Esophagus muscularis mucosa (tissue), 4 donors: Measurements from ENCODE around the gene LIN54. TPM values are rescaled to one million over a fixed set of nuclear protein-coding genes. Genes with fewer than 3 reads are reported as not detected.
"Not testable (repeated sequence)": the region's sequence is repeated elsewhere in the genome, so short reads cannot be mapped to it uniquely, and the experiment has no call there.

Source experiments
- DNase-seq: peaks from one replicate; pipeline ENCODE4 v3.0.0-alpha.2; 2017; ENCODE audit errors: extremely low spot score
- H3K27ac ChIP-seq, 4 donors: fragments of 200-600 bp; sonication (generic); replicated peaks in 1 of 4; 1 replicate in 3 of 4; 2 replicates in 1 of 4; pipeline ENCODE4 v1.5.1; 2016 to 2019; ENCODE audit warnings: mild to moderate bottlenecking in 1 of 4
- H3K27me3 ChIP-seq, 4 donors: fragments of 200-600 bp; sonication (generic); one replicate each; pipeline versions ENCODE4 v1.5.1 to v1.6.0; 2016 to 2019
- H3K36me3 ChIP-seq, 4 donors: fragments of 200-600 bp; sonication (generic); one replicate each; pipeline ENCODE4 v1.5.1; 2016 to 2019
- H3K4me1 ChIP-seq, 4 donors: fragments of 200-600 bp; sonication (generic); one replicate each; pipeline ENCODE4 v1.5.1; 2016 to 2019
- H3K4me3 ChIP-seq, 4 donors: fragments of 200-600 bp; sonication (generic); 1 replicate in 2 of 4; 2 replicates in 2 of 4; pipeline ENCODE4 v1.5.1; 2016 to 2019; ENCODE audit warnings: mild to moderate bottlenecking in 4 of 4, moderate library complexity in 1 of 4
- H3K9me3 ChIP-seq, 4 donors: fragments of 200-600 bp; sonication (generic); 1 replicate in 3 of 4; 2 replicates in 1 of 4; pipeline ENCODE4 v1.5.1; 2016 to 2019
- CTCF ChIP-seq, 3 experiments: fragments of 200-600 bp in 2 of 3; fragments of 450-650 bp in 1 of 3; sonication (generic) in 2 of 3; IDR thresholded peaks; one replicate each; pipeline ENCODE4 v1.5.1; 2017 to 2019; ENCODE audit warnings: antibody characterized with exemption in 3 of 3, mild to moderate bottlenecking in 2 of 3, moderate library complexity in 1 of 3
- EP300 ChIP-seq: sonication (generic); formaldehyde crosslinking; IDR thresholded peaks from one replicate; pipeline ENCODE4 v1.6.1; 2017; ENCODE audit warnings: antibody characterized with exemption
- POLR2A ChIP-seq: fragments of 450-650 bp; IDR thresholded peaks from one replicate; pipeline ENCODE4 v1.6.1; 2017; ENCODE audit warnings: antibody characterized with exemption, moderate library complexity, mild to moderate bottlenecking, low read depth
- POLR2AphosphoS5 ChIP-seq, 2 donors: sonication (generic); formaldehyde crosslinking; IDR thresholded peaks; one replicate each; pipeline ENCODE4 v1.6.1; 2017; ENCODE audit warnings: antibody characterized with exemption in 2 of 2
- WGBS: methylation state at CpG from one replicate; pipeline ENCODE4 v1.1.5; 2018; 5-methylcytosine and 5-hydroxymethylcytosine counted together
- intact Hi-C: fragments of 100-400 bp; cut with DNase I; formaldehyde crosslinking; loops from one replicate; pipeline ENCODE4 v1.15.1; 2023
- total RNA-seq, 4 donors: library from RNA; depleted of rRNA; stranded (reverse); fragments of >200 nt; gene quantifications; one replicate each; pipeline versions ENCODE4 v1.1.0 to v1.2.1, GENCODE V29; 2016

Gene LIN54
- total RNA-seq, 4 donors from 2014 or later, result 8.6 to 10.6 (median 9.0) TPM

- under 1% methylated on average over 14 of the region's 14 CpGs for WGBS
- H3K4me1 ChIP-seq, result peaks cover 22 to 49% (median 44%) of the 10 kb centered on the region in 4 donors
These were observed 507 bp downstream of the LIN54 start for GRCh38 chr4:83010111-83010521.

GRCh38 chr4:83009529-83009928, 1.1 kb downstream of the LIN54 start:
- H3K9me3 ChIP-seq, result no peaks in the 10 kb centered on the region
- DNase-seq, result no peak
- 65% methylated on average over 3 of the region's 3 CpGs for WGBS
- H3K27me3 ChIP-seq, result no peaks in the 10 kb centered on the region
- TF ChIP-seq POLR2AphosphoS5 (IDR thresholded peaks at IDR 0.05), result no peak
- TF ChIP-seq POLR2A, result no peak
- no peak for TF ChIP-seq EP300
- TF ChIP-seq CTCF (IDR thresholded peaks at IDR 0.05), result no peak
- H3K27ac ChIP-seq, result peak overlapping the region; percentile 88 to 95 (median 93)
- no peaks in the 10 kb centered on the region for H3K36me3 ChIP-seq
- intact Hi-C loops, result no loop called here
- H3K4me3 ChIP-seq, result peak overlapping the region; percentile 71 to 81 (median 74)
- peaks cover 22 to 49% (median 44%) of the 10 kb centered on the region in 4 donors for H3K4me1 ChIP-seq

More at GRCh38 chr4:83010111-83010521, 507 bp downstream of the LIN54 start:
- DNase-seq, result no peak
- Histone ChIP-seq H3K27me3 (no peaks in the 10 kb centered on the region), H3K4me3 (peak overlapping the region; percentile 71 to 81 (median 74)), H3K36me3 (no peaks in the 10 kb centered on the region), H3K9me3 (no peaks in the 10 kb centered on the region), H3K27ac (peak overlapping the region; percentile 88 to 95 (median 93))
- intact Hi-C loops, result loop anchor here (5.0 to 10.0 kb wide), 5 partner anchors 108 to 638 kb away; partner anchors contain the start of genes COQ2, HNRNPD, SCD5 and THAP9
- TF ChIP-seq POLR2AphosphoS5 (IDR thresholded peaks at IDR 0.05) (no peak), POLR2A (no peak), EP300 (no peak), CTCF (IDR thresholded peaks at IDR 0.05) (no peak)

GRCh38 chr4:83003044-83003791, 7.4 kb downstream of the LIN54 start:
- H3K27ac ChIP-seq, H3K9me3 ChIP-seq, H3K4me1 ChIP-seq, H3K36me3 ChIP-seq, H3K4me3 ChIP-seq, DNase-seq, H3K27me3 ChIP-seq, intact Hi-C loops: not testable (repeated sequence)
- 97% methylated on average over 14 of the region's 14 CpGs for WGBS

GRCh38 chr4:83002329-83002728, 8.3 kb downstream of the LIN54 start:
- Histone ChIP-seq H3K4me1 (peaks cover 0 to 3% (median 0%) of the 10 kb centered on the region in 4 donors), H3K36me3 (no peaks in the 10 kb centered on the region), H3K27me3 (no peaks in the 10 kb centered on the region), H3K4me3 (no peak overlapping the region), H3K27ac (no peak overlapping the region), H3K9me3 (no peaks in the 10 kb centered on the region)
- no peak for DNase-seq
- WGBS, result 99% methylated on average over 3 of the region's 3 CpGs
- intact Hi-C loops, result no loop called here
- TF ChIP-seq CTCF (IDR thresholded peaks at IDR 0.05), result no peak
- no peak for TF ChIP-seq EP300
- no peak for TF ChIP-seq POLR2A
- no peak for TF ChIP-seq POLR2AphosphoS5 (IDR thresholded peaks at IDR 0.05)

GRCh38 chr4:82998898-82999297, 11.7 kb downstream of the LIN54 start:
- no peaks in the 10 kb centered on the region for H3K4me1 ChIP-seq
- no peaks in the 10 kb centered on the region for H3K9me3 ChIP-seq
- no peak overlapping the region for H3K4me3 ChIP-seq
- TF ChIP-seq EP300 (no peak), POLR2AphosphoS5 (IDR thresholded peaks at IDR 0.05) (no peak), POLR2A (no peak), CTCF (IDR thresholded peaks at IDR 0.05) (no peak)
- no peaks in the 10 kb centered on the region for H3K36me3 ChIP-seq
- H3K27me3 ChIP-seq, result no peaks in the 10 kb centered on the region
- H3K27ac ChIP-seq, result no peak overlapping the region
- intact Hi-C loops, result no loop called here
- no peak for DNase-seq
